Common myeloid progenitor, CD34-positive (primary cell): ENCODE data around the gene PLEKHM3.

Experiments
- CTCF ChIA-PET: fragments of 350-600 bp; sonication (Branson Sonifier 250); formaldehyde crosslinking; loops from one replicate; lab custom pipeline; 2021; ENCODE audit warnings: antibody characterized with exemption; lab: Charles Lee
- POLR2A ChIA-PET: fragments of 350-600 bp; sonication (Branson Sonifier 250); formaldehyde crosslinking; loops from one replicate; lab custom pipeline; 2021; ENCODE audit warnings: antibody characterized with exemption; lab: Charles Lee
- DNase-seq, 3 donors: peaks; one replicate each; pipeline versions ENCODE4 v3.0.0 to v3.0.0-alpha.2; 2013
- H3K27ac ChIP-seq, 2 experiments: 1 replicate in 1 of 2; 2 replicates in 1 of 2; pipeline ENCODE4 v1.7.0; 2013; ENCODE audit warnings: inconsistent platforms in 2 of 2, low read length in 2 of 2, mild to moderate bottlenecking in 2 of 2, low read depth in 1 of 2, moderate library complexity in 1 of 2; ENCODE audit not compliant: severe bottlenecking in 2 of 2, insufficient read depth in 1 of 2, poor library complexity in 1 of 2
- H3K27me3 ChIP-seq, 5 experiments: replicated peaks in 2 of 5; 1 replicate in 3 of 5; 2 replicates in 2 of 5; pipeline versions ENCODE4 v1.6.1 to v1.7.0; 2013; ENCODE audit warnings: low read length in 4 of 5, mild to moderate bottlenecking in 2 of 5, moderate library complexity in 2 of 5, inconsistent platforms in 1 of 5; ENCODE audit not compliant: insufficient read depth in 5 of 5, control insufficient read depth in 4 of 5
- H3K36me3 ChIP-seq, 4 experiments: 1 replicate in 2 of 4; 2 replicates in 2 of 4; pipeline versions ENCODE4 v1.6.1 to v1.7.0; 2013; ENCODE audit warnings: low read length in 3 of 4, control low read depth in 1 of 4, mild to moderate bottlenecking in 1 of 4; ENCODE audit not compliant: control insufficient read depth in 4 of 4, insufficient read depth in 4 of 4
- H3K4me1 ChIP-seq, 4 experiments: 1 replicate in 3 of 4; 2 replicates in 1 of 4; pipeline versions ENCODE4 v1.6.1 to v1.7.1; 2013; ENCODE audit warnings: low read length in 3 of 4, mild to moderate bottlenecking in 3 of 4, control low read depth in 1 of 4, inconsistent platforms in 1 of 4, moderate library complexity in 1 of 4; ENCODE audit not compliant: control insufficient read depth in 4 of 4, insufficient read depth in 4 of 4; ENCODE audit errors: control extremely low read depth in 1 of 4
- H3K4me3 ChIP-seq, 7 experiments: 1 replicate in 4 of 7; 2 replicates in 3 of 7; pipeline versions ENCODE4 v1.5.1 to v1.7.0; 2013; ENCODE audit warnings: mild to moderate bottlenecking in 7 of 7, low read length in 6 of 7, moderate library complexity in 6 of 7, inconsistent platforms in 2 of 7, low read depth in 2 of 7, control low read depth in 1 of 7; ENCODE audit not compliant: insufficient read depth in 4 of 7, control insufficient read depth in 1 of 7; ENCODE audit errors: extremely low read depth in 1 of 7
- H3K9me3 ChIP-seq, 5 experiments: 1 replicate in 4 of 5; 2 replicates in 1 of 5; pipeline versions ENCODE4 v1.6.1 to v1.7.1; 2013; ENCODE audit warnings: low read length in 4 of 5, mild to moderate bottlenecking in 2 of 5, inconsistent platforms in 1 of 5, low read depth in 1 of 5, moderate library complexity in 1 of 5; ENCODE audit not compliant: control insufficient read depth in 4 of 5, insufficient read depth in 2 of 5; ENCODE audit errors: control extremely low read depth in 1 of 5
- WGBS: methylation state at CpG from one replicate; pipeline ENCODE4 v1.1.5; 2013; ENCODE audit not compliant: insufficient coverage; 5-methylcytosine and 5-hydroxymethylcytosine counted together

Gene PLEKHM3

GRCh38 chr2:208046686-208047085 is 21.4 kb upstream of the PLEKHM3 start:
- whole genome bisulfite sequencing, result 100% methylated on average over 2 of the region's 4 CpGs
- Histone ChIP-seq H3K27me3 (no peaks in the 10 kb centered on the region), H3K9me3 (no peaks in the 10 kb centered on the region), H3K27ac (no peak overlapping the region), H3K4me1 (peaks cover 5 to 17% (median 12%) of the 10 kb centered on the region in 4 experiments), H3K36me3 (no peaks in the 10 kb centered on the region), H3K4me3 (no peak overlapping the region)
- no peak for DNase-seq
- CTCF ChIA-PET, result interaction anchor here (0.7 to 3.0 kb wide), 3 partner anchors 13 to 301 kb away, joined by 3 to 11 read pairs (median 5); no protein-coding TSS in a partner anchor
- POLR2A ChIA-PET, result no interaction called here

GRCh38 chr2:208042450-208042849 is 17.1 kb upstream of the PLEKHM3 start:
- WGBS, result no CpG with 5 or more reads among the region's 2 CpGs
- Histone ChIP-seq H3K27ac (no peak overlapping the region), H3K4me3 (no peak overlapping the region), H3K27me3 (no peaks in the 10 kb centered on the region), H3K36me3 (no peaks in the 10 kb centered on the region), H3K4me1 (no peaks in the 10 kb centered on the region), H3K9me3 (no peaks in the 10 kb centered on the region)
- DNase-seq, result no peak
- ChIA-PET POLR2A (no interaction called here), CTCF (interaction anchor here (0.6 to 7.6 kb wide), 9 partner anchors 9 to 412 kb away, joined by 3 to 88 read pairs (median 3); no protein-coding TSS in a partner anchor)

- no peaks in the 10 kb centered on the region for H3K4me1 ChIP-seq
- H3K27ac ChIP-seq, result no peak overlapping the region
- DNase-seq, result no peak
- H3K4me3 ChIP-seq, result no peak overlapping the region
- no peaks in the 10 kb centered on the region for H3K9me3 ChIP-seq
- POLR2A ChIA-PET, result no interaction called here
- CTCF ChIA-PET, result interaction anchor here (0.6 to 7.6 kb wide), 9 partner anchors 9 to 416 kb away, joined by 3 to 88 read pairs (median 3); partner anchors contain the start of gene METTL21A
- no peaks in the 10 kb centered on the region for H3K27me3 ChIP-seq
- no peaks in the 10 kb centered on the region for H3K36me3 ChIP-seq
- 60% methylated on average over 1 of the region's 3 CpGs for WGBS
These were observed 16.7 kb upstream of the PLEKHM3 start for GRCh38 chr2:208042041-208042440.

- ChIA-PET POLR2A (no interaction called here), CTCF (interaction anchor here (0.6 to 7.6 kb wide), 34 partner anchors 9 to 415 kb away, joined by 3 to 88 read pairs (median 5); partner anchors contain the start of genes FZD5, METTL21A and PLEKHM3)
- no peak overlapping the region for H3K27ac ChIP-seq
- no peak overlapping the region for H3K4me3 ChIP-seq
- 59% methylated on average over 4 of the region's 8 CpGs for WGBS
- no peaks in the 10 kb centered on the region for H3K27me3 ChIP-seq
- H3K36me3 ChIP-seq, result no peaks in the 10 kb centered on the region
- no peaks in the 10 kb centered on the region for H3K4me1 ChIP-seq
- H3K9me3 ChIP-seq, result no peaks in the 10 kb centered on the region
- DNase-seq, result peak; percentile 66 to 85 (median 82)
These were observed 15.2 kb upstream of the PLEKHM3 start for GRCh38 chr2:208040199-208041171.

- Histone ChIP-seq H3K9me3 (no peaks in the 10 kb centered on the region), H3K4me3 (no peak overlapping the region), H3K27me3 (no peaks in the 10 kb centered on the region), H3K36me3 (no peaks in the 10 kb centered on the region), H3K4me1 (no peaks in the 10 kb centered on the region), H3K27ac (no peak overlapping the region)
- WGBS, result 100% methylated on average over 9 of the region's 12 CpGs
- no peak for DNase-seq
- CTCF ChIA-PET, result interaction anchor here (1.0 to 7.6 kb wide), 21 partner anchors 9 to 414 kb away, joined by 3 to 88 read pairs (median 6); partner anchors contain the start of genes METTL21A and PLEKHM3
- POLR2A ChIA-PET, result no interaction called here
These were observed 14.2 kb upstream of the PLEKHM3 start for GRCh38 chr2:208039376-208040110.

- CTCF ChIA-PET, result interaction anchor here (0.9 to 7.6 kb wide), 4 partner anchors 8 to 295 kb away, joined by 3 to 88 read pairs (median 6); no protein-coding TSS in a partner anchor
- H3K9me3 ChIP-seq, result no peaks in the 10 kb centered on the region
- 81% methylated on average over 2 of the region's 4 CpGs for WGBS
- DNase-seq, result no peak
- H3K4me1 ChIP-seq, result no peaks in the 10 kb centered on the region
- no peaks in the 10 kb centered on the region for H3K36me3 ChIP-seq
- no peaks in the 10 kb centered on the region for H3K27me3 ChIP-seq
- no peak overlapping the region for H3K27ac ChIP-seq
- H3K4me3 ChIP-seq, result no peak overlapping the region
- POLR2A ChIA-PET, result no interaction called here
These were observed 12.5 kb upstream of the PLEKHM3 start for GRCh38 chr2:208037564-208038487.
